ENCODE data around the gene IL1RL2. TPM values are rescaled to one million over a fixed set of nuclear protein-coding genes. Genes with fewer than 3 reads are reported as not detected.

The IL1RL2 gene
- total RNA-seq, 1 donor from 2014 or later: 5.2 TPM

- no peak for DNase-seq (ENCODE audit: extremely low spot score in 2 of 2)
- TF ChIP-seq CTCF (IDR thresholded peaks at IDR 0.05) (no peak), POLR2A (IDR thresholded peaks at IDR 0.05) (no peak), POLR2AphosphoS5 (IDR thresholded peaks at IDR 0.05; ENCODE audit: insufficient read depth in 1 of 2, low read depth in 1 of 2) (no peak)
- Histone ChIP-seq H3K27ac (no peak overlapping the region), H3K9me3 (no peaks in the 10 kb centered on the region), H3K4me1 (no peaks in the 10 kb centered on the region), H3K27me3 (no peaks in the 10 kb centered on the region), H3K4me3 (no peak overlapping the region), H3K36me3 (no peaks in the 10 kb centered on the region)
- intact Hi-C loops (cut with DNase I): loop anchor here (2.0 to 10.0 kb wide), 2 partner anchors 222 to 502 kb away; no protein-coding TSS in a partner anchor
Observed at GRCh38 chr2:102237176-102237575, 50.4 kb downstream of the IL1RL2 start.

- no peak for DNase-seq (ENCODE audit: extremely low spot score in 2 of 2)
- TF ChIP-seq POLR2AphosphoS5 (IDR thresholded peaks at IDR 0.05; ENCODE audit: insufficient read depth in 1 of 2, low read depth in 1 of 2): no peak
- TF ChIP-seq POLR2A (IDR thresholded peaks at IDR 0.05): no peak
- no peak for TF ChIP-seq CTCF (IDR thresholded peaks at IDR 0.05)
- H3K9me3 ChIP-seq: no peaks in the 10 kb centered on the region
- H3K27ac ChIP-seq: no peak overlapping the region
- H3K27me3 ChIP-seq: no peaks in the 10 kb centered on the region
- H3K4me3 ChIP-seq: no peak overlapping the region
- intact Hi-C loops (cut with DNase I): loop anchor here (10.0 kb wide), 1 partner anchor 503 kb away; no protein-coding TSS in a partner anchor
- H3K4me1 ChIP-seq: no peaks in the 10 kb centered on the region
- H3K36me3 ChIP-seq: no peaks in the 10 kb centered on the region
Observed at GRCh38 chr2:102238039-102238756, 51.4 kb downstream of the IL1RL2 start.

- H3K4me3 ChIP-seq: no peak overlapping the region
- H3K27ac ChIP-seq: no peak overlapping the region
- no peaks in the 10 kb centered on the region for H3K4me1 ChIP-seq
- H3K27me3 ChIP-seq: no peaks in the 10 kb centered on the region
- H3K36me3 ChIP-seq: no peaks in the 10 kb centered on the region
- no peak for TF ChIP-seq POLR2A (IDR thresholded peaks at IDR 0.05)
- TF ChIP-seq CTCF (IDR thresholded peaks at IDR 0.05): no peak
- TF ChIP-seq POLR2AphosphoS5 (IDR thresholded peaks at IDR 0.05; ENCODE audit: insufficient read depth in 1 of 2, low read depth in 1 of 2): no peak
- DNase-seq (ENCODE audit: extremely low spot score in 2 of 2): no peak
- intact Hi-C loops (cut with DNase I): loop anchor here (10.0 kb wide), 1 partner anchor 504 kb away; no protein-coding TSS in a partner anchor
- no peaks in the 10 kb centered on the region for H3K9me3 ChIP-seq
Observed at GRCh38 chr2:102238778-102239177, 52.0 kb downstream of the IL1RL2 start.

- Histone ChIP-seq H3K27ac (no peak overlapping the region), H3K9me3 (no peaks in the 10 kb centered on the region), H3K4me3 (no peak overlapping the region), H3K36me3 (no peaks in the 10 kb centered on the region), H3K27me3 (no peaks in the 10 kb centered on the region), H3K4me1 (no peaks in the 10 kb centered on the region)
- TF ChIP-seq CTCF (IDR thresholded peaks at IDR 0.05): no peak
- no peak for TF ChIP-seq POLR2AphosphoS5 (IDR thresholded peaks at IDR 0.05; ENCODE audit: insufficient read depth in 1 of 2, low read depth in 1 of 2)
- TF ChIP-seq POLR2A (IDR thresholded peaks at IDR 0.05): no peak
- intact Hi-C loops (cut with DNase I): loop anchor here (10.0 kb wide), 1 partner anchor 505 kb away; no protein-coding TSS in a partner anchor
- no peak for DNase-seq (ENCODE audit: extremely low spot score in 2 of 2)
Observed at GRCh38 chr2:102239344-102239743, 52.5 kb downstream of the IL1RL2 start.
